ENCODE results near the gene MESP1. TPM values are rescaled to one million over a fixed set of nuclear protein-coding genes. Genes with fewer than 3 reads are reported as not detected.
A peak's percentile ranks its signal among the peaks of the same experiment; 100 is the strongest.
"Not testable (repeated sequence)": the region's sequence is repeated elsewhere in the genome, so short reads cannot be mapped to it uniquely, and the experiment has no call there.

The MESP1 gene, protein sequence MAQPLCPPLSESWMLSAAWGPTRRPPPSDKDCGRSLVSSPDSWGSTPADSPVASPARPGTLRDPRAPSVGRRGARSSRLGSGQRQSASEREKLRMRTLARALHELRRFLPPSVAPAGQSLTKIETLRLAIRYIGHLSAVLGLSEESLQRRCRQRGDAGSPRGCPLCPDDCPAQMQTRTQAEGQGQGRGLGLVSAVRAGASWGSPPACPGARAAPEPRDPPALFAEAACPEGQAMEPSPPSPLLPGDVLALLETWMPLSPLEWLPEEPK
- not detected for total RNA-seq
- 0.91 TPM for polyA plus RNA-seq

GRCh38 chr15:89750560-89751542, at the start of gene MESP1:
TSS of gene MESP1 (minus strand) at chr15:89751249. CDS start at chr15:89751231, 18 bp downstream.
- Histone ChIP-seq H3K27ac (ENCODE audit: low read depth) (no peak within 1 kb of the TSS), H3K4me1 (ENCODE audit: insufficient read depth) (no peaks in the 10 kb centered on the region), H3K4me3 (ENCODE audit: low read depth, low read length) (peak within 1 kb of the TSS; percentile 61), H3K36me3 (ENCODE audit: insufficient read depth) (no peaks in the 10 kb centered on the region)
- WGBS = 2% methylated on average over 114 of the region's 114 CpGs
- DNase-seq (ENCODE audit: extremely low spot score) = peak; percentile 66

DNA sequence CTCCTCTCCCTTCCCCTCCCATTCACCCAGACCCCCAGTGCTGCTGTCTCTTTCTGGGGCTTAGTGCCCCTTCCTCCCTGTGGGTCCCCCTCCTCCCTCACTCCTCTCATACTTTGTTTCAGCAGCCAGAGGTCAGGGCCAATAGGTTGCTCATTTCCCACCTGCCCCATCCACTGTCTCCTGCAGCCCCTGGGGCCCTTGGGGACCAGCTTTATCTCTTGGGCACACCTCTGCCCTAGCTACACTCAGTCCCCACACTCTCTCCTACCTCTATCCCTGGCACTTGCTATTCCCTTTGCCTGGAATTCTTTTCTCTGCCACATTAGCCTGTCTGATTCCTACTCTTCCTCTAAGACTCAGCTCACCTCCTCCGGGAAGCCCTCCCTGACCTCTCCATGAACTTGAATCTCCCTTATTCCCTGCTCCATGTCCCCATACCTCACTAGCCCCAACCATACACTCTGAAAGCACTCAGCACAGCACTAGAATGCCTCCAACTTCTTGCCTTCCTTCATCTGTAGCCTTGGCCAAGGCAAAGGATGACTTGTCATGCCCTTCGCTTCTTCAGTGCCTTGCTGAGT, 49.0 kb upstream of the MESP1 start:
- no peaks in the 10 kb centered on the region for H3K36me3 ChIP-seq (ENCODE audit: insufficient read depth)
- H3K4me1 ChIP-seq (ENCODE audit: insufficient read depth) = no peaks in the 10 kb centered on the region
- WGBS = 94% methylated on average over 2 of the region's 2 CpGs
- DNase-seq (ENCODE audit: extremely low spot score) = no peak
- no peak overlapping the region for H3K27ac ChIP-seq (ENCODE audit: low read depth)
- no peak overlapping the region for H3K4me3 ChIP-seq (ENCODE audit: low read depth, low read length)

DNA sequence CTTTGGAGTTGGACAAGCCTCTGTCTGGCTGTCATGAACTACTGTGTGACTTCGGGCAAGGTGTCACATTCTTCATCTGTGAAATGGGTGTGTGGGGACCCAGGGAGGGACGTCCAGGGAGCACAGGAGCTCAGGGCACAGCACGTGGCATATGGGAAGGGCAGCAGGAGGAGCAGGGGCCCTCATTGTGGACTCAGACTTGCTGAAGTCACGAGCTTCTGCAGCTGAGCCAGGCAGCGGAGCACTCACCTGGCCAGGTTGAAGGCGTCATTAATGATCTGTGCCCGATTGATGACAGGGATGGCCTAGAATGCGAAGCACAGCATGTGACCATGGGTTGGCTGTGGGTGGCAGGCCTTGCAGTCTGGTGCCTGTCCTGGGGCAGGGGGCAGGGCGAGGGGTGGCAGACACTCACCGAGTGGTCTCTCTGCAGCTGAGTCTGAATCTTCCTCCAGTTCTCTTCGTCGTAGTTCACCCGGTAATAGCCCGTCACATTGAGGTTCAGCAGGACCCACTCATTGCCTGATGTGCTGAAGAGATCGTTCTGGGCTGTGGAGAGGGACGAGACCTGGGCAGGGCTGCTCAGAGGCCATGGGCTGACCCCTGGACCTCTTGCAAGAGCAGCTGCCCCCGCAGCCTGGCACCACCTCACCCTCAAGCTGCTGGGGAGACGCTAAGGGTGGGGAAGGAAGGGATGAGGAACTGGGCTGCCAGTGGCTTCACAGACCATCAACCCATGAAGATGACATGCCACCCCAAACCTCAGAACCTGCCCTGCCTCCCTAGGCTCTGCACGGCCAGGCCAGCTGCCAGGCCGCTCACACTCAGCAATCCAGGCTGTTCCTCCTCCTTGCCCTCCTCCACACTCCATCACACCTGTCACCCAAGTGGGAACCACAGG, 48.2 kb upstream of the MESP1 start:
- no peak overlapping the region for H3K27ac ChIP-seq (ENCODE audit: low read depth)
- no peak for DNase-seq (ENCODE audit: extremely low spot score)
- H3K36me3 ChIP-seq (ENCODE audit: insufficient read depth) = no peaks in the 10 kb centered on the region
- H3K4me1 ChIP-seq (ENCODE audit: insufficient read depth) = no peaks in the 10 kb centered on the region
- H3K4me3 ChIP-seq (ENCODE audit: low read depth, low read length) = no peak overlapping the region
- WGBS = 82% methylated on average over 20 of the region's 20 CpGs

DNA sequence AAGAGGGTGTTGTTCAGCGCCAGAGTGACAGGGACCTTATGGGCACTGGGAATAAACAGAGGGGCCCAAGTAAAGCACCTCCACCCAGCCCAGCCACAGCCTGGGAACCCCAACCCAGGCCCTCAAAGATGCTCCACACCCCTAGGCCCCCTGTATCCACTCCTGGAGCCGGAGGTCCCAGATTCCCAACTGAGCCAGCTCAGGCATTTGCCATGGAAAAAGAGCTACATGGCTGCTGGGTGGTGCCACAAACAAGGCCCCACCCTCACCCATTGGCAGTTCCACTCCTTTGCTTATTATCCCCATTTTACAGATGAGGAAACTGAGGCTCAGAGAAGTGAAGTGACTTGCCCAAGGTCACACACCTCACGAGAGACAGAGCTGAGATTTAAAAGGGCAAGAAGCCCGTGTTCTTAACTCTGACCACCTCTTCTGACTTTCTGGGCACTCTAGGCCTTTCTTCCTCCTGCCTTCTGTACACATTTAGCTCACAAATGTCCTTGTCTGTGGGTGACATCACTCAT, 46.7 kb upstream of the MESP1 start:
- Histone ChIP-seq H3K4me3 (ENCODE audit: low read depth, low read length) (no peak overlapping the region), H3K27ac (ENCODE audit: low read depth) (no peak overlapping the region), H3K4me1 (ENCODE audit: insufficient read depth) (no peaks in the 10 kb centered on the region), H3K36me3 (ENCODE audit: insufficient read depth) (no peaks in the 10 kb centered on the region)
- no peak for DNase-seq (ENCODE audit: extremely low spot score)
- WGBS = 95% methylated on average over 4 of the region's 4 CpGs

DNA sequence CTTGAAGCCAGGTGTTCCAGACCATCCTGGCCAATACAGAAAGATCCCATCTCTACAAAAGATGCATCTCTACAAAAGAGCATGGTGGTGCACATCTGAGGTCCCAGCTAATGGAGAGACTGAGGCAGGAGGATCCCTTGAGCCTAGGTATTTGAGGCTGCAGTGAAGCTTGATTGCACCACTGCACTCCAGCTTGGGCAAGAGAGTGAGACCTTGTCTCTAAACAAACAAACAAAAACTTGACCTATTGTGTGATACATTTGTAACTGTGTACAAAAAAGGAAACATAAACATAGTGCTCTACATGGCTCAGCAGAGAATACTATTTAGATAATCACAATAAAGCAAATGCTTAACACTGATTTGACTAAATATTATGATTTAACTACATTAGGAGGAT, 44.9 kb upstream of the MESP1 start:
- Histone ChIP-seq H3K27ac (ENCODE audit: low read depth) (no peak overlapping the region), H3K4me1 (ENCODE audit: insufficient read depth) (no peaks in the 10 kb centered on the region), H3K4me3 (ENCODE audit: low read depth, low read length) (no peak overlapping the region), H3K36me3 (ENCODE audit: insufficient read depth) (no peaks in the 10 kb centered on the region)
- DNase-seq (ENCODE audit: extremely low spot score) = no peak

DNA sequence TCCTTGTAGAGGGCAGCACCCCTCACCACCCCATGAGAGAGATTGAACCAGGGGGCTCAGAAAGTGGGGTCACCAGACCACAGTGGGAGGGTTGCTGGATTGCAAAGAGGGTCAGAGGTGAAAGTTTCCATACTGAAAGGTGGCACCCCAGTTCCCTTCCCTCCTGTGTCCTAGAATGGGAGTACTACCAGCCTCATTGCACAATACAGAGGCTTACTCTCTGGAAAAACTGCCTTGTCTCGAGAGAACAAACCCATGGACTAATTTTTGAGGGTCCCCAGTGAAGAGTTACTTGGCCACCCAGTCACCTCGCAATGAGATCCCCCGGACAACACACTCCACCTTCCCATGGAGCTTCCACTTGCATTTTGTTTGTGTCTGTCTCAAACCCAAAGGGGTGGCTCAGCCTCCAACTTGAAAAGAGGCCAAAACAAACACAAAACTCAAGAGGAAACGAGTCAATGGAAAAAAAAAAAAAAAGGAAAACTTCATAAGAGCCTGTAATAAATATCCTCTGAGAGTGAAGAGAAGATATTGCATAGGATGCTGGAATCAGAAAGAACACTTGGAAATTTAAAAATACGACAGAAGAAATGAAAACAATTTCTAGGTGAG, 43.7 kb upstream of the MESP1 start:
- WGBS = 35% methylated on average over 5 of the region's 5 CpGs
- no peaks in the 10 kb centered on the region for H3K4me1 ChIP-seq (ENCODE audit: insufficient read depth)
- no peak overlapping the region for H3K4me3 ChIP-seq (ENCODE audit: low read depth, low read length)
- no peak overlapping the region for H3K27ac ChIP-seq (ENCODE audit: low read depth)
- no peak for DNase-seq (ENCODE audit: extremely low spot score)
- H3K36me3 ChIP-seq (ENCODE audit: insufficient read depth) = no peaks in the 10 kb centered on the region

DNA sequence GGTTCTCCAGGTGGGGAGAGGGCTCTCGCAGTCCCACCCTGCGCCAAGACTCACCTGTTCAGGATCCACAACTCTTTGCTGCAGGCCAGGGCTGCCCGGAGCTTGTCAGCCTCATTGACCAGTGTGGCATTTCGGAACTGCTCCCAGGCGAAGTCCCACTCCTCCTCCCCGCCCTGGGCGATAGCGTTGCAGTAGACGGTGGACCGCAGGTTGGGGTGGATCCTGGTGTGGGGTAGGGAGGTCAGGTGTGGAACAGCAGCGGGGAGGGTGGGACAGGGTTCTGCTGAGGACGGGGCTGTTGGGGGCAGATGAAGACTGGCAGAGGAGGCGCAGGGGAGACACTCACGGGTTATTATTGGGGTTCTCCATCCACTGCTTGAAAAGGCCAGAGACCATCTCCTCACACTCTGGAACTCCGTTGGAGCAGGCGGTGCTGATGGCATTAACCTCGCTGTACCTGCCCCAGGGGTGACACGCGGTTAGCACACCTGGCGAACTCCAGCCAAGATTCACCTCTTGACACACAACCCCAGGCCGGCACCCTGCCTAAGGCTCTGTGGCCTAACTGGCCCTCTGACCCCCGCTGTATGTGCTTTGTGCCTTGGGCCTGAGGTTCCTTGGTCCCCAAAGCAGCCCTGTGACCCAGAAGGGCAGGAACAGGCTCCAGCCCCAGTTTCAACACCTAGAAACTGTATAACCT, 41.2 kb upstream of the MESP1 start:
- H3K4me3 ChIP-seq (ENCODE audit: low read depth, low read length) = no peak overlapping the region
- H3K36me3 ChIP-seq (ENCODE audit: insufficient read depth) = no peaks in the 10 kb centered on the region
- no peak for DNase-seq (ENCODE audit: extremely low spot score)
- H3K4me1 ChIP-seq (ENCODE audit: insufficient read depth) = no peaks in the 10 kb centered on the region
- no peak overlapping the region for H3K27ac ChIP-seq (ENCODE audit: low read depth)
- 95% methylated on average over 22 of the region's 22 CpGs for WGBS

- Histone ChIP-seq H3K27ac (ENCODE audit: low read depth) (no peak overlapping the region), H3K36me3 (ENCODE audit: insufficient read depth) (no peaks in the 10 kb centered on the region), H3K4me3 (ENCODE audit: low read depth, low read length) (no peak overlapping the region), H3K4me1 (ENCODE audit: insufficient read depth) (no peaks in the 10 kb centered on the region)
- 91% methylated on average over 16 of the region's 16 CpGs for WGBS
- DNase-seq (ENCODE audit: extremely low spot score) = no peak
Observed at GRCh38 chr15:89790661-89791060, 39.6 kb upstream of the MESP1 start.

DNA sequence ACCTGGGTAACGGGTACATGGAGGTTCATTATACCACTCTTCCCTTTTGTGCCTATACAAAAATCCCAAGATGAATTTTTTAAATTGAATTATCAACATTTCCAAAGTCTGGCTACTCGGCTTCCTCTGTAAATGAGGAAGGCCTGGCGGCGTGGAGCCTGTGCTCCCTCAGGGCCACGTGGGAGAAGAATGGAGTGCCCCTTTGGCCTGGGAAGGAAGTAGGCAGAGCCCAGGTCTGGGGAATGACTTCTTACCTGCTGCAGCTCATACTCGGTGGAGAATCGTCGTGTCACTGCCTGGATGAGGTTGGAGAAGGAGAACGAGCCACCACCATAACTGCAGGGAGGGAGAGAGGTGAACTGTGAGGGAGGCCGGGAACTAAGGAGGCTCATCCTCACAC, 39.2 kb upstream of the MESP1 start:
- Histone ChIP-seq H3K4me1 (ENCODE audit: insufficient read depth) (no peaks in the 10 kb centered on the region), H3K4me3 (ENCODE audit: low read depth, low read length) (no peak overlapping the region), H3K27ac (ENCODE audit: low read depth) (no peak overlapping the region), H3K36me3 (ENCODE audit: insufficient read depth) (no peaks in the 10 kb centered on the region)
- no peak for DNase-seq (ENCODE audit: extremely low spot score)
- WGBS = 81% methylated on average over 10 of the region's 10 CpGs

DNA sequence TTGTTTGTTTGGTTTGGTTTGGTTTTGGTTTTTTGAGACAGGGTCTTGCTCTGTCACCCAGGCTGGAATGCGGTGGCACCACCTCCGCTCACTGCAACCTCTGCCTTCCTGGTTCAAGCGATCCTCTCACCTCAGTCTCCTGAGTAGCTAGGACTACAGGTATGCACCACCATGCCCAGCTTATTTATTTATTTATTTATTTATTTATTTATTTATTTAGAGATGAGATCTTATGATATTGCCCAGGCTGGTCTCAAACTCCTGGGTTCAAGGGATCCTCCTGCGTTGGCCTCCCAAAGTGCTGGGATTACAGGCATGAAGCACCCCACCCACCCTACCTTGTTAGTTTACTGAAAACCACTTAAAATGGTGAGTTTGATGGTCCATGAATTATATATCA, 37.5 kb upstream of the MESP1 start:
- DNase-seq (ENCODE audit: extremely low spot score); H3K4me3 ChIP-seq (ENCODE audit: low read depth, low read length); H3K36me3 ChIP-seq (ENCODE audit: insufficient read depth); H3K27ac ChIP-seq (ENCODE audit: low read depth); H3K4me1 ChIP-seq (ENCODE audit: insufficient read depth): not testable (repeated sequence)
- over 99% methylated on average over 4 of the region's 4 CpGs for WGBS

GRCh38 chr15:89787944-89788343, 36.9 kb upstream of the MESP1 start:
- no peak for DNase-seq (ENCODE audit: extremely low spot score)
- no peaks in the 10 kb centered on the region for H3K4me1 ChIP-seq (ENCODE audit: insufficient read depth)
- H3K27ac ChIP-seq (ENCODE audit: low read depth) = no peak overlapping the region
- no peaks in the 10 kb centered on the region for H3K36me3 ChIP-seq (ENCODE audit: insufficient read depth)
- H3K4me3 ChIP-seq (ENCODE audit: low read depth, low read length) = no peak overlapping the region
- WGBS = 95% methylated on average over 3 of the region's 3 CpGs

- Histone ChIP-seq H3K27ac (ENCODE audit: low read depth) (no peak overlapping the region), H3K4me3 (ENCODE audit: low read depth, low read length) (no peak overlapping the region), H3K4me1 (ENCODE audit: insufficient read depth) (no peaks in the 10 kb centered on the region), H3K36me3 (ENCODE audit: insufficient read depth) (no peaks in the 10 kb centered on the region)
- no peak for DNase-seq (ENCODE audit: extremely low spot score)
Observed at GRCh38 chr15:89785774-89786140, 34.7 kb upstream of the MESP1 start.
